NOMO-1 (cell line): ENCODE measurements around the gene HSPA4.
"Not testable (repeated sequence)": the region's sequence is repeated elsewhere in the genome, so short reads cannot be mapped to it uniquely, and the experiment has no call there.

Source experiments
- DNase-seq, 2 experiments: peaks; one replicate each; lab custom pipeline; 2025; ENCODE audit not compliant: unreplicated experiment in 2 of 2; lab: John Stamatoyannopoulos, UW

The HSPA4 gene

DNA sequence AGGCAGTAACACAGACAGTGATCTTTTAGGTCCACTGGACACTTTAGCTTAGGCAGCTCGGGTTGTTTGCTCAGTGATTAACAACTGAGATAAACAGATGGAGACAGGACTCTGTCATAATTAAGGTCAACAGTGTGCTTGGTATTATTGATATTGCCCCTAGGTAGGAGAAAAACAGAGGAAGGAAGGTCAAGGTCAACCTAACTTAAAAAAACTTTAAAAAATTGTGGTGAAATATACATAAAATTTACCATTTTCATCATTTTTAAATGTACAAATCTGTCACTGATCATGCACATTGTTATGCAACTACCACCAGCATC lies 2.1 kb upstream of the HSPA4 start:
- no peak for DNase-seq

DNA sequence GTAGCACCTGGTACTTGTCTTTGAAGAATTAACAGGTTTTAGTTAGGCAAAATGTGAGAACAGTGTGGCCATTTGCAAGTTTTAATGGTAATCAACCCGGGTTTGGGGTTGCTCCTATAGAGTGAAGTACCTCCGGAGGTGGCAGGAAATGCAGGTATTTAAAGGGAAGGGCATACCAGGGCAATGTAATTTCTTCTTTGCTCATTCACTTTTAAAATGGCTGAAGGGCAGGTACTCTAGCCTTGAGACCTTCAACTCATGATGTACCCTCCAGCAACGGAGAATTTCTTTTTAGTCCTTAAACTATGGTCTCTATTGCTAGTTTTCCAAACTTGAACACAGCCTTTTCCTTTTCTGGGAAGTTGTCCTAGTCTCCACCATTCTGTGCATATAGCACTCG lies 1.3 kb upstream of the HSPA4 start:
- DNase-seq, result no peak

DNA sequence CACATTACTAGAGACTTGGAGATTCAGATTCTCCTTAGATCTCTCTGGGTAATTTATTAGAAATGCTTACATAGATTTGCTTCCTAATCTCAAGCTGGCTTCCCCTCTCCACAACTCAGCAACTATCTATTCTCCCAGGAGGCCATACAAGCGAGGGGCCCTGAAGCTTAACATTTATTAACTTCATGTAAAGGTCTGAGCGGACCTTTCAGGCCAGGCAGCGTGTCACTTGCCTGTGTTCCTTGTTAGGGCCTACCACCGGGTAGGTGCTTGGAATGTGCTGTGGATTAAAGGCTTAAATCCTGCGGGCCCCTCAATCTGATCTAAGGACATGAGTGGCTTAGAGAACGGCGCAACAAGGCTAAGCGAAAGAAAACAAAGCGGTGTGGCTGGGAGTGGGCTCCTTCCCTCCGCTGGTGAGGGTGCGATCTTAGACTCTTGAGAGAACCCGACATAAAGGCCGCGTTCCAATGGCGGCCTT lies 712 bp upstream of the HSPA4 start:
- DNase-seq, result peak in 1 of 2 experiments; percentile 41

DNA sequence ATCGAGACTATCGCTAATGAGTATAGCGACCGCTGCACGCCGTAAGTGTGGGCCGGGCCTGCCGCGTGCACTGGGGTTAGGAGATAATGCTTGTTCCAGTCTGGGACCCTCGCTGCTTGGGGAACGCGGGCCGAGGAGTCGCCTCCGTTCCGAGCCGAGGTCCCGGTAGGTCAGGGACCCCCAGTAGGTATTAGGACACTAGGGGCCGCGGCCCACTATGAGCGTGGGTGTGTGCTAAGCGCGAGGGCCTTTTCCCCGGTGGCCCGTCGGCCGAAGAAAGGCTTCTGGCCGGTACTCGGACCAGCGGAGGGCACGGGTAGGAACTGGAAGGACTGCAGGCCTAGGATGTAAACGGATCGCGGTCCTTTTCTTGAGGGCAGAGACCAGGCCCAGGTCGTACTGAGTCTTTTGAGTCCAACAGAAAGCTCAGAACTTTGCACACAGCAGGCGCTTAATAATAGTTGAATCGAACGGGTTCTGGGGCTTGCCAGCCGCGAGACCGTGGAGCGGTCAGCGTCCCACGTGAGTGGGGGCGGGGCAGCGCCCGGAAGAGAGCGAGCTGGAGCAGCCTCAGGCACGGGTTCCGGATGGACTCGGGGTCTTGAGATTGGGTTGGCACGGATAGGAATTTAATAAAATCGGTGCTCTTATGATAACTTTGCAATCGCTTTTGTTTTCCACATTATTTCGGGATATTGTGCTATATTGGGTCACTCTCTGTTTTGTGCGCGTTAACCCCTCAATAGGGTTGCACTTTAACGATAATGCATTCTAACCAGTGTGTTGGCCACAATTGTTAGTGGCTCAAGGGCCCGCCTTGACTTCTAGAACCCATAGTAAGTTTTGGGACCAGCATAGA lies 733 bp downstream of the HSPA4 start:
- DNase-seq, result peak; percentile 50 to 52

DNA sequence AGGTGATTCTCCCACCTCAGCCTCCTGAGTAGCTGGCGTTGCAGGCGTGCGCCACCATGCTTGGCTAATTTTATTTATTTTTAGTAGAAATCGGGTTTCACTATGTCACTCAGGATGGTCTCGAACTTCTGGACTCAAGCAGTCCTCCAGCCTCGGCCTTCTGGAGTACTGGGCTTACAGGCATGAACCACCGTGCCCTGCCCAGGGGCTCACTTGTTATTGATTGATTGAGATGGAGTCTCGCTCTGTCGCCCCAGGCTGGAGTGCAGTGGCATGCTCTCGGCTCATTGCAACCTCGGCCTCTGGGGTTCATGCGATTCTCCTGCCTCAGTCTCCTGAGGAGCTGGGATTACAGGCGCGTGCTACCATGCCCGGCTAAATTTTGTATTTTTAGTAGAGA lies 1.6 kb downstream of the HSPA4 start:
- DNase-seq, result no peak

DNA sequence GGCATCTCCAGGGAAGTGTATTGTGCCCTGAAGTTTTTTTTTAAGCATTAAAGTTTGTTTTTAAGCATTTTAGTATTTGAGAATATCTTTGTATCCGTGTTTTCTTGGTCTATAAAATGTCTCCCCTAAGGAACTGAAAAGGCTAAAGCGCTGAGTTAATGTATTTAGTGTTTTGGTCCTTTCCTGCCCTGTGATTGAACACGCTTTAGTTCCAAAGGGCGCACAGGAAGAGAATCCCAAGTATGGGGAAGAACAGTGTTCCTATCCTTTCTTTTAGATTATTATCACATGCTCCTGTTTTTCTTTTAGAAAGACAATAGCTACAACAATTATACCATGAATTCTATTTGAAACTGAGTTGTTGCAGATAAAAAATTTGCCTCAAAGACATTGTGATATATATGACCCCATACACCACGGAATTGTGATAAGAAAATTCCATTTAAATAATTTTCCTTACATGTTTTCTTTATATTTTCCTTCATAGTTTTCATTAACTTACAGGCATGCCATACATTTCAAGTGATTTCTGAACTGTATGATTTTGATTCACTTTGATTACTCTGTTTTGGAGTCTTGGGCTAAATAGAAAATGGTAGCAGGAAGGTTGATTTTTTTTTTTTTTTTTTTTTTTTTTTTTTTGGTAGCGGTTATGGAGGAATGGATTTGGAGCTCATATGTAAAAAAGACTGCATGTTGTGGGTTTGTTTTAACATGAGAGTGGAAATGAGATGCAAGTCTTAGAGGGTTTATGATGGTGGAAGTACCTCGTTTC lies 3.1 kb downstream of the HSPA4 start:
- DNase-seq, result no peak

DNA sequence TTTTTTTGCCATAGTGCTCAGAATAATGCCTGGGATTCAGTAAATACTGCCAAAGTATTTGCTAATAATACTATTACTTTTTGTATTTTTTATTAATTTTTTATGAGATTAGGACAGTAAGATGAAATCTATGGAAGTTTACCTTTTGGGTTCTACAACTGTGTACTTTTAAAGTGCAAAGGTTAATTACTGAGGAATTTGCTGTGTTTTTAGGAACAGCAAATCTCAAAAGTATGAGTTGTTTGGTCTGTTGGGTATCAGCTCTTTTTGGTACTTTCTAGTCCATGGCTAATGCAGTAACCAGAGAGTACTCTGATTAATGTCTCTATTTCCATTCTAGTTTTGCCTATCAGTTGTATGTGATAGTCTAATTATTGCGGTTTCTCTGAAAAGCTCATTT lies 5.1 kb downstream of the HSPA4 start:
- DNase-seq, result no peak

DNA sequence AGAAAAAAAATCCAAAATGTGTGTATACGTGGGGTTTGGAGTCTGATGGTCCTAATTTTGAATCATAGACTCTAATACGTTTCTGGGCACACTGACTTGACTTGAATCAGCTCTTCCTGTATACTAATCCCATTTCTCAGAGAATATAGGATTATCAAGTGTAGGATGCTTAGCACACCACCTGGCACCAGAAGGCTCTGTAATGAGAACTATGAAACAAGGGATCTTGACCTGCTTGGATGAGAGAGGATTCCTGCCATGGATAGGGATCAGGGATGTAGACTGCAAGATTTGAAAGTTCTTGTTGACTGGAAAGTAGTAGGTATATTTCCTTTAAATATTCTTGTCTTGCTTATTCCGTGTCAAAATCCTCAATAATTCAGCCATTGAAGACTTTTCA lies 7.8 kb downstream of the HSPA4 start:
- DNase-seq, result no peak

DNA sequence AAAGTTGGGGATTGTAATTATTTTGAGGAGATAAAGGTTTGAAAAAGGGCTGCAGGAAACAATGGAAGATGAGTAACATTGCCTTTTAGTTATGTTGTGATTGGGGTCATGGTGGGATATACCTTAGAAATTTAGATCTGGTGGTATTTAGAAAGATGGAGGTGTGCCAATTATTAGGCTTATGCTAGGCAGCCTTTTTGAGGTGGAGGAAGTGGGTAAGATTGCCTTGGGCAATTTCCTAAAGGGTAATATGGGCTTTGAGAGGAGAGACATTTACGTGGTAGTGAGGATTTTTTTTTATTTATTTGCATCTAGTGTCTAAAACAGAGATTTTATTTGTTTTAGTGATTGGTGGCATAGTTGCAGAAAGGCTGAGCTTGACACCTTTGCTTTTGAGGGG lies 10.5 kb downstream of the HSPA4 start:
- peak; percentile 22 to 43 for DNase-seq

DNA sequence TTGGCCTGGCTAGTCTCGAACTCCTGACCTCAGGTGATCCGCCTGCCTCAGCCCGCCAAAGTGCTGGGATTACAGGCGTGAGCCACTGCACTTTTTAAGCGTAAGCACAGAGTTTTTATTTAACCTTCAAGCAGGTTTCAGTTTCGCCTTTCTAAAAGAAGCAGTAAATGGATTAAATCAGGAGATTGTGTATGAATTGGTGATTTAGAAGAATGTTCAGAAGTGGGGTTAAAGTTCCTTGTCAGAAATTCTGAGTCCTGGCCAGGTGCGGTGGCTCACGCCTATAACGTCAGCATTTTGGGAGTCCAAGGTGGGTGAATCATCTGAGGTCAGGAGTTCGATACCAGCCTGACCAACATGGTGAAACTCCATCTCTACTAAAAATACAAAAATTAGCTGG lies 12.2 kb downstream of the HSPA4 start:
- DNase-seq, result no peak

DNA sequence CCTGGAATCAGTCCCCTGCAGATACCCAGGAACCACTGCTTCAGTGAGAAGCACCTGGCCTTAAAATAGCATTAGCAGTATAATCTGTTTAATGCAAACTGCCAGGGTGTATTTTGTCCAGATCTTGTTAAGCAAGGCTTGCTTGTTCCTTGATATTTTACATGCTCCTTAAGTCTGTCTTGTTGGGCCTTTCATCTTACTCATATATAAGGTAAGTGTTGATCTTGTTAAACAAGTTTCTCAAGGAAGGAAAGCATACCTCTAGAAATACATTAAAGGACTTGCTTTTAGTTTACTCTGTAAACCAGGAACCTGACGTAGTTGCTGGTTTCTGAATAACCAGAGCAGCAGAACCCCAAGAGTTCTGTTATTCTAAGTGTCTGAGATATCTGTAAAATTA lies 13.7 kb downstream of the HSPA4 start:
- no peak for DNase-seq

DNA sequence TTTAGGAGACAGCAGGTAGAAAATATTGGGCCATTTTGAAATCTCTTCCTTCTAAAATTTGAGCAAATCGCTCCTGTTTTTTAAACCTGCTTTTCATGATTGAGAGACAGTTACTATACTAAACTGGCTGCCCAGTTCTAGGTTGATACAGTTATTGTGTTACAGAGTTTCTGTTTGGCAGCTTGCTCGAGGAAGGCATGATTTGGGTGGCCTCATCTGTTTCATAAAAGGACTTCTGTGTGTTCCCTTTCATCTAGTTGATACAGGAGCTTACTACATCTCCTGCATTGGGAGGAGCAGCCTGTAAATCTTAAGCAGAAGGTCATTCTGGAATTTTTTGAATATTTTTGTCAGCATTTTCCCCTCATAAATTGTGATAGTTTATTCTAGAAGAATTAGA lies 14.2 kb downstream of the HSPA4 start:
- DNase-seq, result no peak

DNA sequence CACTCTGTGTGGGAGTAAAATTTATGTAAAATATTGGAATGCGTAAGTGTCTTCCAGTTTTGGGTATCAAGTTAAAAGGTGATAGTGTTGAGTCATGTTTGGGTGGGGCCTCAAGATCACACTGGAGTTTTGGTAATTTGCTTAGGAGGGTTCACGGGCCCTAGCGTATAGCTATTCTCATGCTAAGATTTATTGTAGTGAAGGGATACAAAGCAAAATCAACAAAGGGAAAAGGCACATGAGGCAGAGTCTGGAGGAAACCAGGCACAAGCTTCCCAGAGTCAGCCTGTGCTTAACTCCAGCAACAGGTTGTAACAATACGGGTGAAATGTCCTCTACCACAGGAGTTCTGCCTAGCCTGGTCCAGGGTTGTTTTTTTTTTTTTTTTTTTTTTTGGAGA lies 20.2 kb downstream of the HSPA4 start:
- DNase-seq, result no peak

DNA sequence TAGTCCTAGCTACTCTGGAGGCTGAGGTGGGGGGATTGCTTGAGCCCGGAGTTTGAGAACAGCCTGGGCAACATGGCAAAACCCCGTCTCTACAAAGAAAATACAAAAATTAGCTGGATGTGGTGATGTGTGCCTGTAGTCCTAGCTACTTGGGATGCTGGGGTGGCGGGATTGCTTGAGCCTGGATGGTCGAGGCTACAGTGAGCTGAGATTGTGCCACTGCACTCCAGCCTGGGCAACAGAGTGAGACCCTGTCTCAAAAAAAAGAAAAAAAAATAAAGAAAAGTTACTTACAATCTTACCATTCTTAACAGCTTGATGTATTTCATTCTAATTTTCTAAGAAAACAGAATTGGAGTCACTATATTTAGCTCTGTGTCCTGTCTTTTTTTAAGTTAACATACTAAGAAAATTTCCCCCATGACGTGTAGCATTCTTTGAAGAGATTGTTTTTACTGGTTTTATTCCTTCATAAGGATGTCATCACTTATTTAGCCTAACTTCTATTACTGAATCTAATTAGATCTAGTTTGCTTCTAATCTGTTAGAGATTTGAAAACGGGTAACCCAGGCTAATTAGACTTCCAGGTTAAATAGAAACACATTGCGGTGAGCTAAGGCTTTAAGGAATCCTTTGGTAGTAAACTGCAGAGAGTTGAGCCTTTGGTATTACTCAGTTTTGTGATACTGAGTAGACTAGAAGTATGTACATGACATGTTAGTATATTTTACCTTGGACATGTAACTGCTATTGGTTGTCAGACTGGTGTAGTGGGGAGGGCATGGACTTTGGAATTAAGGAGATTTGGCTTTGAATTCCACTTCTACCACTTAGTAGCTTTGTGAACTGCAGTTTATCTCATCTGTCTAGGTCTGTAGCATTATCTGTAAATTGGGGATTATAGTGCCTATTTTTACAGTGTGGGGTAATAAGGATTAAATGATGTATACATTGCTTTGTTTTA lies 24.0 kb downstream of the HSPA4 start:
- DNase-seq, result no peak

DNA sequence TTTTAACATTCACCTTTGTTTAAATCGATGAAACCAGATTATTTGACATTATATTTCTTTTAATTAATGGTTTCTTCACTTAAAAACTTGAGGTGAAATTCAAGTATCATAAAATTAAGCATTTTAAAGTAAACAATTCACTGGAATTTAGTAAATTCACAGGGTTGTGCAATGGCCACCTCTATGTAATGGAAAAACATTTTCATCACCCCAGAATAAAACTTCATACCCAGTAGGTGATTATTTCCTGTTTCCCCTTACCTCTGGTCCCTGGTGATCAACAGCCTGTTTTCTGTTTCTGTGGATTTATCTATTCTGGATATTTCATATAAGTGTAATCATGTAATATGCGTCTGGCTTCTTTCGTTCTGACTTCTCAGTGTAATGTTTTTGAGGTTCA lies 27.2 kb downstream of the HSPA4 start:
- no peak for DNase-seq

DNA sequence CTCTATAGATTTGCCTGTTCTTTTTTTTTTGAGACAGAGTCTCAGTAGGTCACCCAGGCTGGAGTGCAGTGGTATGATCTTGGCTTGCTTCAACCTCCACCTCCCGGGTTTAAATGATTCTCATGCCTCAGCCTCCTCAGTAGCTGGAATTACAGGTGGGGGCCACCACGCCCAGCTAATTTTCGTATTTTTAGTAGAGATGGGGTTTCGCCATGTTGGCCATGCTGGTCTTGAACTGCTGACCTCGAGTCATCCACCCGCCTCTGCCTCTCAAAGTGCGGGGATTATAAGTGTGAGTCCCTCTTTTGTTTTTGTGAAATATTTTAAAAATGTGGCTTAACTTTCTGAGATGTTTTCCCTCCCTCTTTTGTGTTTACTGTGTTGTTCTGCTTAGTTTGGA lies 29.2 kb downstream of the HSPA4 start:
- no peak for DNase-seq

DNA sequence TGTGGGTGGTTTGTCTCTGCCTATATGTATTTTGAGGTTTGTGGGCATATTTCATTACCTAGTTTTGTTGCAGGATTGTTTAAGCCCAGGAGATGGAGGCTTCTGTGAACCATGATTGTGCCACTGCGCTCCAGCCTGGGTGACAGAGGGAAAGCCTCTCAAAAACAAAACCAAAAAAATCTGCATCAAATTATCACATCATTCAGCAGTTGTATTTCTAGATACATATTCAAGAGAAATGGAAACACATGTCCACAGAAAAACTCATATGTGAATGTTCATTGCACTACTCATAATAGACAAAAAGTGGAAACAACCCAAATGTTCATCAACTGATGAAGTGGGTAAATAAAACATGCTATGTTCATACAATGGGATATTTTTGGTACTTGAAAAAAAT lies 29.9 kb downstream of the HSPA4 start:
- no peak for DNase-seq

DNA sequence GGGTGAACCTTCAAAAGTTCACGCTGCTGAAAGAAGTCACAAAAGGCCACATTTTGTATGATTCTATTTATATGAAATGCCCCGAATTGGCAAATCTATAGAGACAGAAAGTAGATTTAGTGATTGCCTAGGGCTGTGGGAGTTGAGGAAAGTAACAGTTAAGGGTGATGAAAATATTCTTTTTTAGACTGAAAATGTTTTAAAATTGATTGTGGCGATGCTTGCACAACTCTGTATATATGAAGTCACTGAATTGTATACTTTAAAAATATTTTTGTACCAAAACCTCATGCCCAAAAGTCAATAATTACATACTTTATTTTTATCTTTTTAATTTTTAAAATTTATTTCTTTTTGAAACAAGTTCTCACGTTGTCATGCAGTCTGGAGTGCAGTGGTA lies 30.3 kb downstream of the HSPA4 start:
- no peak for DNase-seq

DNA sequence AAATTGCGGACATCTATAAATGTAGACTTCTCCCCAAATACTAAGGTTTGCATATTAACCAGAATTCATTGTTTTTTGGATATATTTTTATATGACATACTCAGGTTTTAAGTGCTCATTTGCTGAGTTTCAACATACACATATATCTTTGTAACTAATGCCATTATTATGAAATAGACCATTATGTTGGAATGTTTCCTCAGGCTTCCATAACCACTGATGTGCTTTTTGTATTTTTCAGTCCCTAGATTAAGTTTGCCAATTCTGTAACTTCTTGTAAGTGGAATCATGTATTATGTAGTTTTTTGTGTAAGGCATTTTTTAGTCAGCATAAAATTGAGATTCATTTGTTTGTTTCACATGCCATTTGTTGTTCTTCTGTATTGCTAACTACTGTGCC lies 32.1 kb downstream of the HSPA4 start:
- DNase-seq, result no peak

DNA sequence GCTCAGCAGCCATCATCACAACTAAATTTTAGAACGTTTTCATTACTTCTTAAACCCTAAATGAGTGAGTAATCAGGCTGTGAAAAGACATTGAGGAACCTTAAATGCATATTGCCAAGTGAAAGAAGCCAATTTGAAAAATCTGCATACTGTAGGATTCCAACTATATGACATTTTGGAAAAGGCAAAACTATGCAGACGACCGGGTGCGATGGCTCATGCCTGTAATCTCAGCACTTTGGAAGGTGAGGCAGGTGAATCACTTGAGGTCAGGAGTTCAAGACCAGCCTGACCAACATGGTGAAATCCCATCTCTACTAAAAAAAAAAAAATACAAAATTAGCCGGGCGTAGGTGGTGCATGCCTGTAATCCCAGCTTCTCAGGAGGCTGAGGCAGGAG lies 33.4 kb downstream of the HSPA4 start:
- DNase-seq, result not testable (repeated sequence)

DNA sequence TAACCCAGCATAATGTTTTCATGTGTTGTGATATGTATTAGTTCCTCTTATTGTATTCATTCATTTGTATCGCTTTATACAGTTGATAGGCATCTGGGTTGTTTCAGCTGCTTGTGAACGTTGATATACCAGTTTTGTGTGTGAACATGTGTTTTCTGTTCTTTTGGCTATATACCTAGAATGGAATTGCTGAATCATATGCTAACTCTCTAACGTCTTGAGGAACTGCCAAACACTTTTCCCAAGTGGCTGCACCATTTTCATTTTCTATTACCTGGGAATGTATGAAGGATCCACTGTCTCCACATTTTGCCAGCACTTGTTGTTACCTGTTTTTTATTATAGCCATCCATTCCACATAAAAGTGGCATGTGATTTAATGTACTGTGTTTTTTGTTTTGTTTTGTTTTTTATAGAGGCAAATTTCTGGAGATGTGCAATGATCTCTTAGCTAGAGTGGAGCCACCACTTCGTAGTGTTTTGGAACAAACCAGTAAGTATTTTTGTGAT lies 34.6 kb downstream of the HSPA4 start:
- DNase-seq, result no peak
